ENCODE data around the gene PGM5.

GRCh38 chr9:68547417-68547816, 191.0 kb downstream of the PGM5 start:
- TF ChIP-seq CTCF (IDR thresholded peaks at IDR 0.05; ENCODE audit: poor library complexity) (no peak), EZH2 (IDR thresholded peaks at IDR 0.05; ENCODE audit: borderline replicate concordance) (no peak)

Measured in hepatocyte (in vitro differentiated cells).